CD14-positive monocyte (primary cell): ENCODE measurements around the gene EYS. TPM values are rescaled to one million over a fixed set of nuclear protein-coding genes. Genes with fewer than 3 reads are reported as not detected.
"Not testable (repeated sequence)": the region's sequence is repeated elsewhere in the genome, so short reads cannot be mapped to it uniquely, and the experiment has no call there.

Experiments used
- DNase-seq, 3 donors: peaks; one replicate each; pipeline ENCODE4 v3.0.0-alpha.2; 2011 to 2022
- H2AFZ ChIP-seq: 2 replicates; pipeline ENCODE4 v1.6.0; 2012; ENCODE audit warnings: mild to moderate bottlenecking, low read depth, low read length, inconsistent platforms; ENCODE audit not compliant: insufficient read depth, poor library complexity, severe bottlenecking
- H3K27ac ChIP-seq, 2 donors: 1 replicate in 1 of 2; 2 replicates in 1 of 2; pipeline ENCODE4 v1.5.1; 2012 to 2013; ENCODE audit warnings: low read length in 2 of 2, control low read depth in 1 of 2, inconsistent platforms in 1 of 2, low read depth in 1 of 2, mild to moderate bottlenecking in 1 of 2
- H3K27me3 ChIP-seq, 2 donors: one replicate each; pipeline versions ENCODE4 v1.6.0 to v1.6.1; 2011 to 2013; ENCODE audit warnings: low read length in 2 of 2; ENCODE audit not compliant: control insufficient read depth in 2 of 2, insufficient read depth in 2 of 2
- H3K36me3 ChIP-seq, 2 donors: replicated peaks in 1 of 2; 1 replicate in 1 of 2; 2 replicates in 1 of 2; pipeline versions ENCODE4 v1.5.1 to v1.6.1; 2012 to 2013; ENCODE audit warnings: low read length in 2 of 2, control low read depth in 1 of 2, inconsistent platforms in 1 of 2, mild to moderate bottlenecking in 1 of 2; ENCODE audit not compliant: insufficient read depth in 2 of 2, control insufficient read depth in 1 of 2
- H3K4me1 ChIP-seq, 2 donors: 1 replicate in 1 of 2; 2 replicates in 1 of 2; pipeline versions ENCODE4 v1.5.1 to v1.6.1; 2012 to 2013; ENCODE audit warnings: low read length in 2 of 2, control low read depth in 1 of 2, inconsistent platforms in 1 of 2, mild to moderate bottlenecking in 1 of 2, moderate library complexity in 1 of 2; ENCODE audit not compliant: insufficient read depth in 2 of 2, control insufficient read depth in 1 of 2
- H3K4me2 ChIP-seq: replicated peaks from 2 replicates; pipeline ENCODE3; 2012; ENCODE audit warnings: low read length, moderate library complexity, mild to moderate bottlenecking; ENCODE audit not compliant: poor library complexity, severe bottlenecking; ENCODE audit errors: extremely low read depth
- H3K4me3 ChIP-seq, 3 experiments: fragments of 200-600 bp in 1 of 3; sonication (generic) in 1 of 3; replicated peaks in 1 of 3; 1 replicate in 2 of 3; 2 replicates in 1 of 3; pipeline ENCODE4 v1.5.1; 2011 to 2013; ENCODE audit warnings: low read length in 3 of 3, mild to moderate bottlenecking in 3 of 3, control low read depth in 2 of 3, low read depth in 2 of 3, inconsistent platforms in 1 of 3, moderate library complexity in 1 of 3
- H3K79me2 ChIP-seq: 2 replicates; pipeline ENCODE4 v1.6.0; 2012; ENCODE audit warnings: mild to moderate bottlenecking, control low read depth, inconsistent platforms, low read length, moderate library complexity; ENCODE audit not compliant: insufficient read depth
- H3K9ac ChIP-seq: 2 replicates; pipeline ENCODE4 v1.6.0; 2017; ENCODE audit warnings: low read length, mild to moderate bottlenecking; ENCODE audit not compliant: insufficient read depth, poor library complexity, severe bottlenecking
- H3K9me3 ChIP-seq, 2 donors: replicated peaks in 1 of 2; 1 replicate in 1 of 2; 2 replicates in 1 of 2; pipeline versions ENCODE4 v1.5.1 to v1.6.1; 2012 to 2013; ENCODE audit warnings: low read length in 2 of 2, control low read depth in 1 of 2; ENCODE audit not compliant: control insufficient read depth in 1 of 2, insufficient read depth in 1 of 2
- H4K20me1 ChIP-seq: 2 replicates; pipeline ENCODE4 v1.6.0; 2012; ENCODE audit warnings: mild to moderate bottlenecking, low read length, control low read depth, moderate library complexity; ENCODE audit not compliant: insufficient read depth
- H3K27ac Mint-ChIP-seq, 7 donors: one replicate each; pipeline ENCODE4 v1.8.0; 2020; ENCODE audit warnings: mild to moderate bottlenecking in 7 of 7, mixed read lengths in 7 of 7, moderate library complexity in 6 of 7, inconsistent platforms in 2 of 7
- H3K27me3 Mint-ChIP-seq, 3 donors: one replicate each; pipeline ENCODE4 v1.8.0; 2021 to 2022; ENCODE audit warnings: low read depth in 3 of 3, mild to moderate bottlenecking in 3 of 3, mixed read lengths in 3 of 3, moderate library complexity in 3 of 3, inconsistent platforms in 1 of 3
- H3K36me3 Mint-ChIP-seq, 2 donors: one replicate each; pipeline ENCODE4 v1.8.0; 2020; ENCODE audit warnings: mixed read lengths in 2 of 2, inconsistent platforms in 1 of 2, mild to moderate bottlenecking in 1 of 2
- H3K4me1 Mint-ChIP-seq: one replicate; pipeline ENCODE4 v1.8.0; 2020; ENCODE audit warnings: mild to moderate bottlenecking, mixed read lengths
- H3K4me3 Mint-ChIP-seq, 2 donors: one replicate each; pipeline ENCODE4 v1.8.0; 2020; ENCODE audit warnings: mild to moderate bottlenecking in 2 of 2, mixed read lengths in 2 of 2, moderate library complexity in 1 of 2
- H3K9me3 Mint-ChIP-seq, 7 donors: one replicate each; pipeline ENCODE4 v1.8.0; 2020 to 2022; ENCODE audit warnings: mixed read lengths in 7 of 7, mild to moderate bottlenecking in 6 of 7, moderate library complexity in 6 of 7, inconsistent platforms in 2 of 7
- CTCF ChIP-seq: fragments of 200-600 bp; IDR thresholded peaks from one replicate; pipeline ENCODE4 v1.8.0; 2022; ENCODE audit warnings: antibody characterized with exemption, mild to moderate bottlenecking
- WGBS: methylation state at CpG from one replicate; pipeline ENCODE4 v1.1.5; 2013; ENCODE audit warnings: missing lambda C conversion rate; ENCODE audit not compliant: insufficient coverage; 5-methylcytosine and 5-hydroxymethylcytosine counted together
- intact Hi-C, 2 donors: fragments of 100-400 bp; cut with micrococcal nuclease; formaldehyde crosslinking; loops; one replicate each; pipeline versions ENCODE4 v1.15.0 to v1.15.1; 2023
- polyA plus RNA-seq, 3 donors: library from polyadenylated mRNA; depleted of rRNA in 1 of 3; unstranded in 2 of 3; stranded (reverse) in 1 of 3; fragments of 300-500 nt in 2 of 3; fragments of >200 nt in 1 of 3; fragmentation: Illumina TruSeq in 2 of 3; gene quantifications; 1 replicate in 2 of 3; 2 replicates in 1 of 3; pipeline ENCODE4 v1.2.3, GENCODE V29; 2012 to 2021

EYS gene
- polyA plus RNA-seq, 3 donors: 0.01 to 0.03 TPM; not detected in 1

- Histone ChIP-seq H3K36me3 (no peaks in the 10 kb centered on the region), H3K9ac (no peak overlapping the region), H3K4me2 (no peak overlapping the region), H2AFZ (no peak overlapping the region), H3K4me1 (no peaks in the 10 kb centered on the region), H3K27ac (no peak overlapping the region), H3K4me3 (no peak overlapping the region), H3K79me2 (no peaks in the 10 kb centered on the region), H3K27me3 (no peaks in the 10 kb centered on the region), H4K20me1 (no peaks in the 10 kb centered on the region), H3K9me3 (no peaks in the 10 kb centered on the region)
- Mint-ChIP-seq H3K9me3 (peaks cover 0 to 4% (median 0%) of the 10 kb centered on the region in 7 donors), H3K27ac (peak overlapping the region in 1 of 7 donors; percentile 12), H3K4me3 (no peak overlapping the region), H3K36me3 (no peaks in the 10 kb centered on the region), H3K4me1 (no peaks in the 10 kb centered on the region), H3K27me3 (no peaks in the 10 kb centered on the region)
- DNase-seq: no peak
- no peak for TF ChIP-seq CTCF
- intact Hi-C loops: no loop called here
Observed at GRCh38 chr6:63935732-63936131, 1771.3 kb downstream of the EYS start.

GRCh38 chr6:63933948-63934347 lies 1773.1 kb downstream of the EYS start:
- WGBS: no CpG with 5 or more reads among the region's 4 CpGs
- H3K4me3 Mint-ChIP-seq, H3K4me3 ChIP-seq, H3K36me3 Mint-ChIP-seq, DNase-seq, H3K79me2 ChIP-seq, H3K27ac ChIP-seq, H3K9me3 Mint-ChIP-seq, H2AFZ ChIP-seq, H3K9ac ChIP-seq, H3K27ac Mint-ChIP-seq, H3K9me3 ChIP-seq, intact Hi-C loops, H4K20me1 ChIP-seq, H3K4me1 Mint-ChIP-seq, H3K4me2 ChIP-seq, H3K36me3 ChIP-seq, H3K27me3 Mint-ChIP-seq, H3K27me3 ChIP-seq, H3K4me1 ChIP-seq: not testable (repeated sequence)
